GM18909 (cell line): ENCODE results near the gene MSL1.
"Not testable (repeated sequence)": the region's sequence is repeated elsewhere in the genome, so short reads cannot be mapped to it uniquely, and the experiment has no call there.

Experiments used
- ATAC-seq: cut with Tn5 transposase; IDR thresholded peaks from one replicate; pipeline ENCODE4 v1.9.1; 2021; ENCODE audit warnings: mild to moderate bottlenecking; ENCODE audit not compliant: unreplicated experiment, poor library complexity

MSL1 gene

GRCh38 chr17:40122999-40123810 is 1.4 kb downstream of the MSL1 start:
- peak; percentile 26 for ATAC-seq

- ATAC-seq, result no peak
Observed at GRCh38 chr17:40123811-40124114, 2.0 kb downstream of the MSL1 start.

GRCh38 chr17:40124279-40125141 is 2.7 kb downstream of the MSL1 start:
- no peak for ATAC-seq

GRCh38 chr17:40129498-40129897 is 7.7 kb downstream of the MSL1 start:
- ATAC-seq, result no peak

- ATAC-seq, result no peak
Observed at GRCh38 chr17:40130352-40131042, 8.7 kb downstream of the MSL1 start.

- no peak for ATAC-seq
Observed at GRCh38 chr17:40134184-40134583, 12.4 kb downstream of the MSL1 start.

- ATAC-seq, result no peak
Observed at GRCh38 chr17:40135817-40136216, 14.0 kb downstream of the MSL1 start.

- ATAC-seq, result peak; percentile 6
Observed at GRCh38 chr17:40139566-40140058, 17.8 kb downstream of the MSL1 start.

GRCh38 chr17:40143166-40143565 is 21.4 kb downstream of the MSL1 start:
- ATAC-seq, result not testable (repeated sequence)

- no peak for ATAC-seq
Observed at GRCh38 chr17:40145476-40145875, 23.7 kb downstream of the MSL1 start.

- no peak for ATAC-seq
Observed at GRCh38 chr17:40148527-40148926, 26.8 kb downstream of the MSL1 start.

GRCh38 chr17:40150276-40150675 is 28.5 kb downstream of the MSL1 start:
- ATAC-seq, result no peak

- no peak for ATAC-seq
Observed at GRCh38 chr17:40151414-40151963, 29.7 kb downstream of the MSL1 start.

- no peak for ATAC-seq
Observed at GRCh38 chr17:40153603-40154236, 31.9 kb downstream of the MSL1 start.

- ATAC-seq, result no peak
Observed at GRCh38 chr17:40157973-40158372, 36.2 kb downstream of the MSL1 start.

GRCh38 chr17:40158438-40159013 is 36.8 kb downstream of the MSL1 start:
- ATAC-seq, result no peak

GRCh38 chr17:40159456-40159855 is 37.7 kb downstream of the MSL1 start:
- ATAC-seq, result no peak

GRCh38 chr17:40167685-40168261 is 46.0 kb downstream of the MSL1 start:
- ATAC-seq, result no peak

- ATAC-seq, result no peak
Observed at GRCh38 chr17:40168262-40168832, 46.6 kb downstream of the MSL1 start.
